T-helper 1 cell (primary cell): Measurements from ENCODE around the gene TMEM26.

Experiments
- DNase-seq, 5 donors: peaks; one replicate each; pipeline ENCODE4 v3.0.0-alpha.2; 2012 to 2020
- total RNA-seq, 4 donors: gene quantifications; one replicate each; lab custom pipeline; 2026; lab: John Stamatoyannopoulos, UW

TMEM26 gene
- total RNA-seq = 0 reads per million in 4 donors

GRCh38 chr10:61452655-61453641 lies at the start of gene TMEM26:
Gene TMEM26, minus strand, starts transcription at chr10:61453381. Its CDS starts 300 bp downstream, at chr10:61453081.
- DNase-seq = no peak

GRCh38 chr10:61500460-61500859 lies 47.3 kb upstream of the TMEM26 start:
- no peak for DNase-seq

- no peak for DNase-seq
These were observed 39.3 kb upstream of the TMEM26 start for GRCh38 chr10:61492364-61492995.

GRCh38 chr10:61487506-61487905 lies 34.3 kb upstream of the TMEM26 start:
- DNase-seq = no peak

GRCh38 chr10:61486738-61487396 lies 33.7 kb upstream of the TMEM26 start:
- DNase-seq = no peak

GRCh38 chr10:61486251-61486650 lies 33.1 kb upstream of the TMEM26 start:
- no peak for DNase-seq

GRCh38 chr10:61481597-61481996 lies 28.4 kb upstream of the TMEM26 start:
- DNase-seq = no peak

- no peak for DNase-seq
These were observed 27.0 kb upstream of the TMEM26 start for GRCh38 chr10:61480208-61480607.

- no peak for DNase-seq
These were observed 25.6 kb upstream of the TMEM26 start for GRCh38 chr10:61478621-61479312.

- no peak for DNase-seq
These were observed 24.3 kb upstream of the TMEM26 start for GRCh38 chr10:61477451-61477850.

- no peak for DNase-seq
These were observed 23.3 kb upstream of the TMEM26 start for GRCh38 chr10:61476529-61476928.

- no peak for DNase-seq
These were observed 22.3 kb upstream of the TMEM26 start for GRCh38 chr10:61475449-61475873.

GRCh38 chr10:61472090-61472674 lies 19.0 kb upstream of the TMEM26 start:
- DNase-seq = no peak

- DNase-seq = no peak
These were observed 18.3 kb upstream of the TMEM26 start for GRCh38 chr10:61471491-61471890.

GRCh38 chr10:61470740-61471139 lies 17.6 kb upstream of the TMEM26 start:
- no peak for DNase-seq

- no peak for DNase-seq
These were observed 12.9 kb upstream of the TMEM26 start for GRCh38 chr10:61465901-61466632.

GRCh38 chr10:61465171-61465496 lies 12.0 kb upstream of the TMEM26 start:
- DNase-seq = no peak

- no peak for DNase-seq
These were observed 11.4 kb upstream of the TMEM26 start for GRCh38 chr10:61464461-61465170.

- no peak for DNase-seq
These were observed 10.1 kb upstream of the TMEM26 start for GRCh38 chr10:61463035-61463909.

GRCh38 chr10:61460835-61461234 lies 7.7 kb upstream of the TMEM26 start:
- no peak for DNase-seq
